Measurements from ENCODE around the gene BPGM.
"Not testable (repeated sequence)": the region's sequence is repeated elsewhere in the genome, so short reads cannot be mapped to it uniquely, and the experiment has no call there.

The BPGM gene

DNA sequence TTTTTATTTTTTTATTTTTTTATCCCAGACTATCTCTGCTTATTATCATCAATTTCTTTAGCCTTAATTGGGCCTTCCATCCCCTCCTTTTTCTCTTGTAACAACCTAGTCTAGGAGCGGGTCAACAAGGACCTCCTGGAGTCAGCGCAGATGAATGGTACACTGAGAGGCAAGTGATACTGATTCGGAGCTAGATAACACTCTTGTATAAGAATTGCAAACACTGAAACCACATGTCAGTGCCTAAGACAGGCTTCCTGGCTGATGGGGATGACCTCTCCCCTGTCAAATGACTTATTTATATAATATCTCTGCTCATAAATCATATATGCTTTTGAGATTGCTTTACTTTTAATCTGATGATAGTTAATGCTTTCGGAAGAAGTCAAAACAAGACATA, 22.7 kb downstream of the BPGM start:
- no peak for DNase-seq

- DNase-seq = peak; percentile 74
Observed at GRCh38 chr7:134669845-134670373, 23.3 kb downstream of the BPGM start.

GRCh38 chr7:134671609-134672008, 25.0 kb downstream of the BPGM start:
- DNase-seq = no peak

- no peak for DNase-seq
Observed at GRCh38 chr7:134674424-134674823, 27.8 kb downstream of the BPGM start.

GRCh38 chr7:134676743-134677142, 30.1 kb downstream of the BPGM start:
- DNase-seq = no peak

DNA sequence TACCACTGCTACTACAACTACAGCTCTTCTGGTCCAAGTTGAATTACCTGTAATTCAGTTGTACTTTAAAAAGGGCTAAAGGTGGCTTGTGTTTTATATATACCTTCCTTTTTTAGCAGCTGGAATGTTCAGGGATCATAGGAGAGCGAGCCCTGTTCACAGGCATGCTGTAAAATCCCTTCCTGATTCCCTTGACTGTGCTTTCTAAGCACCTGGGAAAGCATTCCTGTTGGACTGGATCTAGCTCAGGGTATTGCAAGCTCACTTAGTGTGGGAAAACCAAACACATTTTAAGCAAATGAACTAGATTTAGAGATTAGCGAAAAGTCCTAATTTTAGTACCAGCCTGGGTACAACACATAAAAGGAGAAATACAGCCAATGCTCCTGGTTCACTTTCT, 31.5 kb downstream of the BPGM start:
- DNase-seq = no peak

DNA sequence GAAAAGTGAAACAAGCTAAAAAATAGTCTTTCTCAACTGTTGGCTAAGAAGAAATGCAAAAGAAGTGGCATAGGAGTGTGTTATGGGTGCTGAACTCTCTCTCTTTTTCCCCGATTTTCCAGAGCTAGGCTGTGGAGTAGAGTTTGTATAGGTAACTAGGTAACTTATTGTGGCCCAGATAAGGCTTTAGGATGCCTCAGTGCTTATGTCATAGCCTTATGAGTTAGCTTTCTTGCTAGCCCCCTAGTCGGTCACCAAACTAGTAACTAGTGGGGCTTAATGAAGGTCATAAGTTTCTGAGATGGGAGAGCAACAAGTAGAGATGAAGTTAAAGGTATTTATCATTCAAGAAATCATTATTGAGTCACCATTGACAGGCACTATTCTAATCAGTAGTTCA, 32.4 kb downstream of the BPGM start:
- DNase-seq = no peak

GRCh38 chr7:134684165-134684564, 37.5 kb downstream of the BPGM start:
- no peak for DNase-seq

DNA sequence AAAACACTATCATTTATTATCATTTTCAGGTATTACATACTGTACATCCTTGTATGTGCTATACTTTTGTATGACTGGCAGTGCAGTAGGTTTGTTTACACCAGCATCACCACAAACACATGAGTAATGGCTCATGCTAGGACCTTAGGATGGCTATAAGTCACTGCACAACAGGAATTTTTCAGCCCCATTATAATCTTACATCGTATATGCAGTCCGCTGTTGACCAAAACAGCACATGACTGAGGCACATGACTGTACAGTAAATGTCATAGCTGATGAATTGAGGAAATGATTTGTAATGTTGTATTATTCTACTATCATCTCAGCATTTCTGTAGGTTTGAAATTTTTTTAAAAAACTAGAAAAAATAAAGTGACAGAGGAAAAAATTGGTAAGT, 38.6 kb downstream of the BPGM start:
- DNase-seq = no peak

- no peak for DNase-seq
Observed at GRCh38 chr7:134686786-134687185, 40.1 kb downstream of the BPGM start.

DNA sequence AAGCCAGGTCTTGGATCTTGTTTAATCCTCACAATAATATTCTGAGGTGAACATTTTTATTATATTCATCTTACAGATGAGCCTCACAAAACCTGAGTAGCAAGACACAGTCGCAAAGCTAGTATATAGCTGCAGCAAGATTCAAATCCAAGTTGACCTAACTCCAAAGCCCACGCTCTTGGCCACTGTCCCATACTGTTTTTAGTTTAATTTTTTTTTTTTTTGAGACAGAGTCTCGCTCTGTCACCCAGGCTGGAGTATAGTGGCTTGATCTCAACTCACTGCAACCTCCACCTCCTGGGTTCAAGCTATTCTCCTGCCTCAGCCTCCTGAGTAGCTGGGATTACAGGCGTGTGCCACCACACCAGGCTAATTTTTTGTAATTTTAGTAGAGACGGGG, 42.9 kb downstream of the BPGM start:
- DNase-seq = not testable (repeated sequence)

GRCh38 chr7:134690016-134690415, 43.4 kb downstream of the BPGM start:
- DNase-seq = no peak

- no peak for DNase-seq
Observed at GRCh38 chr7:134690614-134691504, 44.2 kb downstream of the BPGM start.

DNA sequence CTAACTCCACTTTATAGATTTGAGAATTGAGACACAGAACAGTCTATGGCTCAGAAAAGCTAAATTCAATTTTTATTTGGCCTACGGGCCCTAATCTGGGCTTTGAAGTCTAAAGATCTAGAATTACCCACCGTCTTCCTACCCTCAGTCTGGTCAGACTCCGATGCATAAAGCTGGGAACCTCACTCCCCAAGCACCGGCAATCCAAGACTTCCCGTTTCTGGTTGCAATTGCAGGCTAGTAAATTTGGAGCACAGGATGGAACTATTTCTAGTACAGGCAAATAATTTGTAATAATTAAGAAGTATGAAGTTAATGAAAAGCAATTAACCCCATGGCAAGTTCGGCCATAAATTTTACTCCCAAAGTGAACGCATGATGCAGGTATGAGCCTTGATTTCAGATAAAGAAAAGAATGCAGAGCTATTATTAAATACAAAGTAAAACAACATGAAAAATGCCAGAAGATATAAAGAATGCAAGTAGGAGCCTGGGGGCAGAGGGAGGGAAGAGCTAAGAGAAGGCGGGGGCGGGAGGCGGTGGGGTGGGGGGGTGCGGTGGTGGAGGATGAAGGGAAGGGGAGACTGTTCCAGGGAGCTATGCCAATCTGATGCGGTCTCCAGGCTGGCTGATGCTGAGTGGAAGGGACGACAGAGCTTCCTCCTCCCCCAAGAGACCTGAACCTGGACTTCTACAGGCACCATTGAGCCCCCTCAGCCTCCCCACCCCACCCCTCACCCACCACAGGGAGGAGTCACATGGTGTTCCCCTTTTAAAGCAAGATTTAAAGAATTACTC, 45.1 kb downstream of the BPGM start:
- no peak for DNase-seq

- no peak for DNase-seq
Observed at GRCh38 chr7:134692344-134692705, 45.7 kb downstream of the BPGM start.

DNA sequence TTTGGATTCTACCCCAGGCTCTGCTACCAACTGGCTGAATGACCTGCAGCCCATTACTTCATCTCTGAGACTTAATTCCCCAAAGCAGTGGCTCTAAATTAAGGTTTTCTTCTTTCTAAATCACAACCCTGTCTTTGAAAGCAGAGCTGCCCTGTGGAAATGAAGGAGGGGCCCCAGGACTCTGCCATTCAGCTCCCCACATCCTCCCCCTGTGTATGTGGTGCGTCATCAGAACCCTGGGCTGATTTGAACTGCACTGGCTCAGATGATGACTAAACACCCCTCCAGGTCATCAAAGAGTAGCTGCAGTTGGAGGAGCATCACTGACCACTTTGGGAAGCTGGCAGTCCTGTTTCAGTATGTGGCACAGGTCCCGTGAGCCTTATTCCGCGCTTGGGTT, 46.6 kb downstream of the BPGM start:
- DNase-seq = no peak

DNA sequence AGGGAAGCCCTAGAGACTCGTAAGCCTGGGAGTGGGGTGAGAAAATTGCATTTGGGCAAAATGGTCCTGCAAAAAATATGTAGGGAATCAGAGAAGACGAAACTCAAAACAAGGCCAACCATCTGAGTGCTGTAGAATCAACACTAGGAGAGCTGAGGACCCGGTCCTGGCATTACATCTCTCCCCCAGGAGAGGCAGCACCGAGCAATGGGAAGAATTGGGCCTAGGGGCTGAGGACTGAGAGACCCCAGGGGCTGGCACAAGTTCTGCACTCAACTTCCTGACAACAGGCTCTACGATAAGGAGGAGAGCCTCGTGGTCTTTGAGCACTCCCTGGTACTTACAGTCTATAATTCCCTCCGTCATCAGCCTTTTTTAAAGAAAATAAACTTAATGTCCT, 47.6 kb downstream of the BPGM start:
- DNase-seq = no peak

- DNase-seq = no peak
Observed at GRCh38 chr7:134694767-134695166, 48.1 kb downstream of the BPGM start.

GRCh38 chr7:134695321-134695860, 48.7 kb downstream of the BPGM start:
- no peak for DNase-seq

- no peak for DNase-seq
Observed at GRCh38 chr7:134696261-134696660, 49.6 kb downstream of the BPGM start.

- DNase-seq = no peak
Observed at GRCh38 chr7:134697205-134697886, 50.7 kb downstream of the BPGM start.

DNA sequence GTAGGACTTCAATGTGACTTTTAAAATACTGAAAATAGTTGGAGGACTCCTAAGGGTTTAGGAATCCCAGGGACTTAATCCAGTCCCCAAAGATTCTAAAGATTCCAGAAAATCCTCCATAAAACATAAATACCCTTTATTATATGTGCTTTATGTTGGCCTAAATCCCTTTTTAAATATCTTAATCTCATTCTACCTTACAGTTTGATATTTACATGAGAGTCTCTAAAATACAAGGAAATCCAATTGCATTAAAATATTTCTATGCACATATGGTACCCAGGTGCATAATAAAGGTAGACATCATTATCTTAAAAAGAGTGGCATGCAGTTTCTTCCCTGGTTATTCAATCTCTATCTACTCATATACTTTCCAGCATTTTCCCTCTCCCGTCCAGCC, 51.8 kb downstream of the BPGM start:
- no peak for DNase-seq

All from NCI-H748 treated with DMSO at 0.1 percent for 48 hours (cell line).